PFSK-1 (cell line): ENCODE results near the gene WDR86.

Source experiments
- FOXP2 ChIP-seq: optimal IDR thresholded peaks from 2 replicates; pipeline ENCODE3; 2011; ENCODE audit warnings: borderline replicate concordance, control low read depth, inconsistent platforms; ENCODE audit not compliant: insufficient read depth; ENCODE audit errors: extremely low read length, extremely low read depth
- POLR2AphosphoS5 ChIP-seq: IDR thresholded peaks from 2 replicates; pipeline ENCODE4 v1.6.1; 2012; ENCODE audit warnings: low read depth, mild to moderate bottlenecking, control low read depth, low read length, moderate library complexity
- REST ChIP-seq, 2 experiments: IDR thresholded peaks; 2 replicates each; pipeline versions ENCODE4 v1.6.1 to v1.8.0; 2011 to 2012; ENCODE audit warnings: low read depth in 2 of 2, low read length in 2 of 2, control low read depth in 1 of 2, inconsistent platforms in 1 of 2, mild to moderate bottlenecking in 1 of 2, moderate library complexity in 1 of 2; ENCODE audit not compliant: insufficient read depth in 1 of 2
- SIN3A ChIP-seq: IDR thresholded peaks from 2 replicates; pipeline ENCODE4 v1.6.1; 2012; ENCODE audit warnings: mild to moderate bottlenecking, low read length, moderate library complexity, borderline replicate concordance; ENCODE audit not compliant: insufficient read depth
- TAF1 ChIP-seq: IDR thresholded peaks from 2 replicates; pipeline ENCODE4 v1.6.1; 2012; ENCODE audit warnings: low read length, control low read depth, borderline replicate concordance; ENCODE audit not compliant: insufficient read depth

The WDR86 gene

GRCh38 chr7:151408839-151409666 is 785 bp downstream of the WDR86 start:
- TF ChIP-seq REST (IDR thresholded peaks at IDR 0.05; ENCODE audit: insufficient read depth in 1 of 2, low read depth in 2 of 2, low read length in 2 of 2) (no peak), POLR2AphosphoS5 (no peak), TAF1 (no peak), FOXP2 (no peak)

GRCh38 chr7:151408498-151408838 is 1.4 kb downstream of the WDR86 start:
- TF ChIP-seq SIN3A: no peak
- TF ChIP-seq TAF1: no peak
- TF ChIP-seq POLR2AphosphoS5: no peak

- TF ChIP-seq FOXP2: no peak
- TF ChIP-seq POLR2AphosphoS5: no peak
- TF ChIP-seq SIN3A: no peak
- TF ChIP-seq REST (IDR thresholded peaks at IDR 0.05; ENCODE audit: insufficient read depth in 1 of 2, low read depth in 2 of 2, low read length in 2 of 2): no peak
- no peak for TF ChIP-seq TAF1
These were observed 2.8 kb downstream of the WDR86 start for GRCh38 chr7:151406886-151407583.

GRCh38 chr7:151406051-151406875 is 3.6 kb downstream of the WDR86 start:
- TF ChIP-seq FOXP2 (no peak), REST (IDR thresholded peaks at IDR 0.05; ENCODE audit: insufficient read depth in 1 of 2, low read depth in 2 of 2, low read length in 2 of 2) (no peak), SIN3A (no peak), POLR2AphosphoS5 (no peak), TAF1 (no peak)

GRCh38 chr7:151405588-151405987 is 4.2 kb downstream of the WDR86 start:
- TF ChIP-seq REST (IDR thresholded peaks at IDR 0.05; ENCODE audit: insufficient read depth in 1 of 2, low read depth in 2 of 2, low read length in 2 of 2): no peak
- no peak for TF ChIP-seq POLR2AphosphoS5
- TF ChIP-seq FOXP2: no peak
- no peak for TF ChIP-seq TAF1
- no peak for TF ChIP-seq SIN3A
